Erythroblast (primary cell): ENCODE results near the gene HDAC10.

Experiments used
- GATA1 ChIP-seq: IDR thresholded peaks from 2 replicates; pipeline ENCODE4 v1.6.1; 2011; ENCODE audit warnings: low read depth, mild to moderate bottlenecking, control low read depth, low read length, moderate library complexity
- POLR2A ChIP-seq: IDR thresholded peaks from 2 replicates; pipeline ENCODE4 v1.6.1; 2011; ENCODE audit warnings: mild to moderate bottlenecking, low read length

GRCh38 chr22:50255607-50256006 is 4.5 kb upstream of the HDAC10 start:
- TF ChIP-seq POLR2A (no peak), GATA1 (no peak)
